HepG2 (cell line): Measurements from ENCODE around the gene SLC38A8. TPM values are rescaled to one million over a fixed set of nuclear protein-coding genes. Genes with fewer than 3 reads are reported as not detected.

Experiments
- ATAC-seq: fragments of 200-7000 bp; cut with Tn5 transposase; 3 replicates; pipeline ENCODE4 v1.9.1; 2020; ENCODE audit warnings: mild to moderate bottlenecking, moderate library complexity
- BruUV-seq: library from RNA; stranded (reverse); fragments of 400-500 nt; replicated peaks from 2 replicates; lab custom pipeline; 2021; lab: Mats Ljungman, UMichigan
- CTCF ChIA-PET: fragments of 300-600 bp; formaldehyde crosslinking; extraction: SDS; loops from one replicate; lab custom pipeline; 2021; ENCODE audit warnings: low total read pairs, inconsistent platforms, low intra/inter-chr PET ratio; lab: Yijun Ruan, JAX
- POLR2A ChIA-PET: fragments of 350-600 bp; sonication (Branson Sonifier 250); formaldehyde crosslinking; loops from one replicate; lab custom pipeline; 2020; ENCODE audit warnings: antibody characterized with exemption, inconsistent platforms; lab: Yijun Ruan, JAX
- DNase-seq: peaks from one replicate; pipeline ENCODE4 v3.0.0-alpha.2; 2015; ENCODE audit warnings: low spot score
- FAIRE-seq: peaks from 3 replicates; lab custom pipeline; 2011; peaks lifted over from hg19 to GRCh38; lab: Jason Lieb, UNC
- H2AFZ ChIP-seq: one replicate; pipeline ENCODE4 v1.6.1; 2011; ENCODE audit warnings: low read length, inconsistent platforms
- H3K27ac ChIP-seq: fragments of 300-600 bp; 3 replicates; pipeline ENCODE4 v1.8.0; 2011; ENCODE audit warnings: mixed run types, mild to moderate bottlenecking, mixed read lengths, low read length, inconsistent platforms; ENCODE audit not compliant: insufficient read depth; ENCODE audit errors: extremely low read length
- H3K27me3 ChIP-seq, 2 experiments: fragments of 200-600 bp in 1 of 2; 2 replicates in 1 of 2; 3 replicates in 1 of 2; pipeline versions ENCODE4 v1.6.0 to v1.8.0; 2011; ENCODE audit warnings: low read length in 2 of 2, mild to moderate bottlenecking in 2 of 2, moderate library complexity in 2 of 2, inconsistent platforms in 1 of 2; ENCODE audit not compliant: insufficient read depth in 2 of 2, control insufficient read depth in 1 of 2
- H3K36me3 ChIP-seq, 2 experiments: fragments of 200-600 bp in 1 of 2; replicated peaks in 1 of 2; 2 replicates in 1 of 2; 3 replicates in 1 of 2; pipeline versions ENCODE4 v1.5.1 to v1.8.0; 2011; ENCODE audit warnings: low read length in 2 of 2, inconsistent platforms in 1 of 2; ENCODE audit not compliant: insufficient read depth in 2 of 2, control insufficient read depth in 1 of 2
- H3K4me1 ChIP-seq: 2 replicates; pipeline ENCODE4 v1.5.1; 2012; ENCODE audit warnings: low read length, inconsistent platforms; ENCODE audit not compliant: insufficient read depth
- H3K4me2 ChIP-seq: 2 replicates; pipeline ENCODE4 v1.6.0; 2011; ENCODE audit warnings: low read depth, low read length, inconsistent platforms
- H3K4me3 ChIP-seq, 3 experiments: fragments of 200-600 bp in 1 of 3; sonication (generic), shearing (Covaris generic) in 1 of 3; replicated peaks in 1 of 3; 2 replicates each; pipeline ENCODE4 v1.5.1; 2011 to 2016; ENCODE audit warnings: low read length in 3 of 3, inconsistent platforms in 2 of 3, low read depth in 2 of 3, mild to moderate bottlenecking in 2 of 3, control low read depth in 1 of 3, mixed read lengths in 1 of 3; ENCODE audit not compliant: insufficient read depth in 1 of 3
- H3K79me2 ChIP-seq: one replicate; pipeline ENCODE4 v1.6.1; 2011; ENCODE audit warnings: low read length, inconsistent platforms; ENCODE audit not compliant: insufficient read depth
- H3K9ac ChIP-seq: 2 replicates; pipeline ENCODE4 v1.6.0; 2011; ENCODE audit warnings: mild to moderate bottlenecking, low read depth, low read length, inconsistent platforms; ENCODE audit not compliant: insufficient read depth
- H3K9me3 ChIP-seq: 2 replicates; pipeline ENCODE4 v1.5.1; 2012; ENCODE audit warnings: mild to moderate bottlenecking, low read length
- H4K20me1 ChIP-seq: 2 replicates; pipeline ENCODE4 v1.6.0; 2011; ENCODE audit warnings: inconsistent platforms, mild to moderate bottlenecking, low read length, moderate library complexity; ENCODE audit not compliant: insufficient read depth
- ATM ChIP-seq: fragments of 450-650 bp; IDR thresholded peaks from 2 replicates; pipeline ENCODE4 v1.7.1; 2017; ENCODE audit warnings: mild to moderate bottlenecking, borderline replicate concordance
- DMAP1 ChIP-seq: IDR thresholded peaks from 2 replicates; pipeline ENCODE4 v1.6.1; 2016
- PITX1 ChIP-seq: sonication (generic); formaldehyde crosslinking; IDR thresholded peaks from 2 replicates; pipeline ENCODE4 v1.5.1; 2020; ENCODE audit warnings: mild to moderate bottlenecking, missing genetic modification reagents
- SOX6 ChIP-seq, 2 experiments: fragments of 450-650 bp in 1 of 2; sonication (generic) in 1 of 2; formaldehyde crosslinking in 1 of 2; IDR thresholded peaks; 2 replicates each; pipeline versions ENCODE4 v1.4.0 to v1.6.1; 2017 to 2020; ENCODE audit warnings: antibody characterized with exemption in 1 of 2, mild to moderate bottlenecking in 1 of 2, missing genetic modification reagents in 1 of 2
- TCF7L2 ChIP-seq: IDR thresholded peaks from 2 replicates; pipeline ENCODE4 v1.6.1; 2011; ENCODE audit warnings: mild to moderate bottlenecking, low read depth, low read length, moderate library complexity
- ZNF605 ChIP-seq: sonication (generic); formaldehyde crosslinking; IDR thresholded peaks from 2 replicates; pipeline ENCODE4 v1.8.0; 2022; ENCODE audit warnings: mild to moderate bottlenecking, missing genetic modification reagents
- ZNF687 ChIP-seq: sonication (generic); formaldehyde crosslinking; IDR thresholded peaks from 2 replicates; pipeline ENCODE4 v1.5.1; 2020; ENCODE audit warnings: mild to moderate bottlenecking, missing genetic modification reagents, moderate library complexity
- ZNF761 ChIP-seq: sonication (generic); formaldehyde crosslinking; conservative IDR thresholded peaks from 2 replicates; pipeline ENCODE4 v1.4.0; 2020; ENCODE audit warnings: mild to moderate bottlenecking, missing genetic modification reagents
- ZNF839 ChIP-seq: sonication (generic); formaldehyde crosslinking; IDR thresholded peaks from 2 replicates; pipeline ENCODE4 v1.4.0; 2020; ENCODE audit warnings: missing genetic modification reagents, mild to moderate bottlenecking, borderline replicate concordance
- WGBS: methylation state at CpG from one replicate; pipeline ENCODE4 v1.1.6; 2017; ENCODE audit warnings: low lambda C conversion rate; 5-methylcytosine and 5-hydroxymethylcytosine counted together
- in situ Hi-C: cut with HindIII; loops from 2 replicates; pipeline ENCODE4 v1.10.0; 2017; ENCODE audit warnings: low pct_unique_long_range_greater_than_20kb; ENCODE audit not compliant: extremely low pct_ligation_motif_present
- intact Hi-C: fragments of 100-400 bp; cut with micrococcal nuclease; formaldehyde crosslinking; loops from one replicate; pipeline ENCODE4 v1.10.0; 2022; ENCODE audit not compliant: unreplicated experiment
- polyA plus RNA-seq, 8 experiments: library from polyadenylated mRNA; depleted of rRNA in 3 of 8; stranded (reverse) in 7 of 8; unstranded in 1 of 8; fragments of >200 nt; fragmentation: Illumina TruSeq in 4 of 8; extraction: Trizol in 4 of 8; gene quantifications; 2 replicates each; pipeline versions ENCODE4 v1.2.1 to v1.2.3, GENCODE V29; 2011 to 2016; ENCODE audit warnings: low read depth in 4 of 8, missing spikeins in 1 of 8, mixed read lengths in 1 of 8; ENCODE audit not compliant: insufficient read depth in 1 of 8
- total RNA-seq, 5 experiments: library from RNA; depleted of rRNA; stranded (reverse); fragments of >200 nt; fragmentation: Illumina TruSeq; extraction: Trizol; gene quantifications; 2 replicates each; pipeline ENCODE4 v1.2.3, GENCODE V29; 2016; ENCODE audit warnings: low read depth in 1 of 5
- TF ChIP-seq, protein P1 (sequence below): sonication (generic); formaldehyde crosslinking; IDR thresholded peaks from 2 replicates; pipeline ENCODE4 v1.5.0; 2020; ENCODE audit warnings: mild to moderate bottlenecking, missing genetic modification reagents, borderline replicate concordance

Gene SLC38A8
- total and polyA plus RNA-seq, 2 of the 13 experiments (the other 11 are each of a cell fraction or from before 2014, with no cell fraction given) = 0.24 to 0.37 TPM

- BruUV-seq = no TSS peak
- Histone ChIP-seq H3K79me2 (no peaks in the 10 kb centered on the region), H3K4me3 (peak overlapping the region in 2 of 3 experiments; percentile 19 to 47; a peak in 2 of 6 replicates), H3K9me3 (no peaks in the 10 kb centered on the region), H3K9ac (no peak overlapping the region), H3K4me2 (peak overlapping the region; percentile 63), H4K20me1 (no peaks in the 10 kb centered on the region; the same call in 1 of the 2 replicates), H3K27ac (no peak overlapping the region), H3K36me3 (no peaks in the 10 kb centered on the region), H2AFZ (no peak overlapping the region), H3K27me3 (peaks cover 2 to 43% of the 10 kb centered on the region in 2 experiments; a peak in 3 of 5 replicates), H3K4me1 (peaks cover 32% of the 10 kb centered on the region)
- intact Hi-C loops (loop anchor here (1.0 to 5.0 kb wide), 4 partner anchors 51 to 117 kb away; no protein-coding TSS in a partner anchor), in situ Hi-C loops (loop anchor here (5.0 to 10.0 kb wide), 3 partner anchors 86 to 219 kb away; no protein-coding TSS in a partner anchor)
- 4% methylated on average over 18 of the region's 18 CpGs for WGBS
- FAIRE-seq = peak; percentile 77
- POLR2A ChIA-PET = interaction anchor here (1.2 to 2.9 kb wide), 5 partner anchors 29 to 90 kb away, joined by 3 to 13 read pairs (median 4); partner anchors contain the start of gene OSGIN1
- DNase-seq = peak; percentile 81
- ATAC-seq = peak; percentile 41
- CTCF ChIA-PET = interaction anchor here (1.1 to 1.9 kb wide), 5 partner anchors 19 to 117 kb away, joined by 4 to 25 read pairs (median 7); partner anchors contain the start of gene NECAB2
- TF ChIP-seq, protein P1, sequence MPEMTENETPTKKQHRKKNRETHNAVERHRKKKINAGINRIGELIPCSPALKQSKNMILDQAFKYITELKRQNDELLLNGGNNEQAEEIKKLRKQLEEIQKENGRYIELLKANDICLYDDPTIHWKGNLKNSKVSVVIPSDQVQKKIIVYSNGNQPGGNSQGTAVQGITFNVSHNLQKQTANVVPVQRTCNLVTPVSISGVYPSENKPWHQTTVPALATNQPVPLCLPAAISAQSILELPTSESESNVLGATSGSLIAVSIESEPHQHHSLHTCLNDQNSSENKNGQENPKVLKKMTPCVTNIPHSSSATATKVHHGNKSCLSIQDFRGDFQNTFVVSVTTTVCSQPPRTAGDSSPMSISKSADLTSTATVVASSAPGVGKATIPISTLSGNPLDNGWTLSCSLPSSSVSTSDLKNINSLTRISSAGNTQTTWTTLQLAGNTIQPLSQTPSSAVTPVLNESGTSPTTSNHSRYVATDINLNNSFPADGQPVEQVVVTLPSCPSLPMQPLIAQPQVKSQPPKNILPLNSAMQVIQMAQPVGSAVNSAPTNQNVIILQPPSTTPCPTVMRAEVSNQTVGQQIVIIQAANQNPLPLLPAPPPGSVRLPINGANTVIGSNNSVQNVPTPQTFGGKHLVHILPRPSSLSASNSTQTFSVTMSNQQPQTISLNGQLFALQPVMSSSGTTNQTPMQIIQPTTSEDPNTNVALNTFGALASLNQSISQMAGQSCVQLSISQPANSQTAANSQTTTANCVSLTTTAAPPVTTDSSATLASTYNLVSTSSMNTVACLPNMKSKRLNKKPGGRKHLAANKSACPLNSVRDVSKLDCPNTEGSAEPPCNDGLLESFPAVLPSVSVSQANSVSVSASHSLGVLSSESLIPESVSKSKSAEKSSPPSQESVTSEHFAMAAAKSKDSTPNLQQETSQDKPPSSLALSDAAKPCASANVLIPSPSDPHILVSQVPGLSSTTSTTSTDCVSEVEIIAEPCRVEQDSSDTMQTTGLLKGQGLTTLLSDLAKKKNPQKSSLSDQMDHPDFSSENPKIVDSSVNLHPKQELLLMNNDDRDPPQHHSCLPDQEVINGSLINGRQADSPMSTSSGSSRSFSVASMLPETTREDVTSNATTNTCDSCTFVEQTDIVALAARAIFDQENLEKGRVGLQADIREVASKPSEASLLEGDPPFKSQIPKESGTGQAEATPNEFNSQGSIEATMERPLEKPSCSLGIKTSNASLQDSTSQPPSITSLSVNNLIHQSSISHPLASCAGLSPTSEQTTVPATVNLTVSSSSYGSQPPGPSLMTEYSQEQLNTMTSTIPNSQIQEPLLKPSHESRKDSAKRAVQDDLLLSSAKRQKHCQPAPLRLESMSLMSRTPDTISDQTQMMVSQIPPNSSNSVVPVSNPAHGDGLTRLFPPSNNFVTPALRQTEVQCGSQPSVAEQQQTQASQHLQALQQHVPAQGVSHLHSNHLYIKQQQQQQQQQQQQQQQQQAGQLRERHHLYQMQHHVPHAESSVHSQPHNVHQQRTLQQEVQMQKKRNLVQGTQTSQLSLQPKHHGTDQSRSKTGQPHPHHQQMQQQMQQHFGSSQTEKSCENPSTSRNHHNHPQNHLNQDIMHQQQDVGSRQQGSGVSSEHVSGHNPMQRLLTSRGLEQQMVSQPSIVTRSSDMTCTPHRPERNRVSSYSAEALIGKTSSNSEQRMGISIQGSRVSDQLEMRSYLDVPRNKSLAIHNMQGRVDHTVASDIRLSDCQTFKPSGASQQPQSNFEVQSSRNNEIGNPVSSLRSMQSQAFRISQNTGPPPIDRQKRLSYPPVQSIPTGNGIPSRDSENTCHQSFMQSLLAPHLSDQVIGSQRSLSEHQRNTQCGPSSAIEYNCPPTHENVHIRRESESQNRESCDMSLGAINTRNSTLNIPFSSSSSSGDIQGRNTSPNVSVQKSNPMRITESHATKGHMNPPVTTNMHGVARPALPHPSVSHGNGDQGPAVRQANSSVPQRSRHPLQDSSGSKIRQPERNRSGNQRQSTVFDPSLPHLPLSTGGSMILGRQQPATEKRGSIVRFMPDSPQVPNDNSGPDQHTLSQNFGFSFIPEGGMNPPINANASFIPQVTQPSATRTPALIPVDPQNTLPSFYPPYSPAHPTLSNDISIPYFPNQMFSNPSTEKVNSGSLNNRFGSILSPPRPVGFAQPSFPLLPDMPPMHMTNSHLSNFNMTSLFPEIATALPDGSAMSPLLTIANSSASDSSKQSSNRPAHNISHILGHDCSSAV = no peak
- TF ChIP-seq ZNF687 (CRISPR knock-in tag) = peak; percentile 51
- no peak for TF ChIP-seq PITX1 (CRISPR knock-in tag)
- TF ChIP-seq ZNF761 (CRISPR knock-in tag) = no peak
- no peak for TF ChIP-seq SOX6 (IDR thresholded peaks at IDR 0.05)
- TF ChIP-seq SOX6 (CRISPR knock-in tag; IDR thresholded peaks at IDR 0.05) = 0 out of 2 replicates have a peak, but pooled peaks have one; percentile 2
- TF ChIP-seq DMAP1 (CRISPR knock-in tag) = no peak
- TF ChIP-seq ZNF605 (CRISPR knock-in tag) = 0 out of 2 replicates have a peak, but pooled peaks have one; percentile 46
- no peak; the same call in 1 of the 2 replicates for TF ChIP-seq TCF7L2
- TF ChIP-seq ATM = no peak
- 0 out of 2 replicates have a peak, but pooled peaks have one; percentile 51 for TF ChIP-seq ZNF839 (CRISPR knock-in tag)
These were observed 1.0 kb upstream of the SLC38A8 start for GRCh38 chr16:84043486-84044117.
